GM19240 (cell line): ENCODE data around the gene NFIC.

ENCODE experiments used
- DNase-seq: peaks from one replicate; pipeline ENCODE4 v3.0.0; 2011; ENCODE audit warnings: low spot score; ENCODE audit not compliant: insufficient read length

The NFIC gene

DNA sequence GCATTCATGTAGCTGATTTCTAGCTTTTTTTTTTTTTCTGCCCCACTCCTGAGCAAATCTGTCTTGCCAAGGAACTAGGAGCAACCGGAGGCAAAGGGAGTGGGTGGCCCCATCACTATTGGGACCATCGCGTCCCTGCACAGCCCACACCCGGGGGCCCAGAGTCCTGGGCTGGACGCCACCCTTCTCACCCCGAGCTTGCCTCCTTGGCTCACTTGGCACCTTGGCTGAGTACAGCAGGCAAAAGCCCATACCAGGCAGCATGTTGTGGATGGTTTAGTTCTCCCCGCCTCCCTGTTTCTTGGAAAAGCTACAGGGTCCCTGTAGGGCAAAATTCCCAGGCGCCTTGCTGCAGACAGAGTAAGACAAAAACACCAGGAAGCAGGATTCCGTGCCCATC lies 100.3 kb downstream of the NFIC start:
- no peak for DNase-seq

DNA sequence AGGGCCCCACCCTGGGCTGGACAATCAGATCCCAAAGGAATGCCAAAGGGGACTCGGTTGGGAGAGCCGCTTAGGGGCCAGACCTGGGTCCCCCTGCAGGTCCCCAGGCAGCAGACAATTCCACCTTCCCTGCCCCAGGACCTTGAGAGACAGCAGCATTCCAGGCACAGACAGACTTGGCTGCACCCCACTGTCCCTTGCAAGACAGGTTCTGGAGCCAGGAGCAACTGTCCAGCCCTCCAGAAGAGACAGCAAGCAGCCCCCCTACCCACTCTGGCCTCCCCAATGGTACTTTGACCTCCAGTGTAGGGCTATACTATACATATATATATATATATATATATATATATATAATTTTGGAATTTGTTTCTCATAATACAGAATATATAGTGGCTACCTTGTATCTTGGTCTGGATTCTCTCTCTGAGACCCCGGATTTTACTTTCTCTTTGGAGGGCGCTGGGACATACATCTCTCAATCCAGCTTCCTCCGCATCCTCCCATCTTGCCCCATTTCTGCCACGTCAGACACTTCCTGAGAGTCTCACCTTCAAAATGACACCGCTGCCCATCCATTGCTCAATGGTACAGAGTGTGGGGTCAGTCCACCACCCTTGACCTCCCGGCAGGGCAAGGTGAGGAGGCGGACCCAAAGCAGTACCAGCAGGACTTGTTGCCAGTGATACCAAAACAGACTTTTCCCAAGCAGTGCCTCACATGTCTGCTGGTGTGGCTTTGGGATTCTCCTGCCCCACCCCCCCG lies 101.2 kb downstream of the NFIC start:
- DNase-seq = no peak

GRCh38 chr19:3468211-3468610 lies 101.8 kb downstream of the NFIC start:
- no peak for DNase-seq

- no peak for DNase-seq
Measured at GRCh38 chr19:3469638-3470499, 103.5 kb downstream of the NFIC start.

DNA sequence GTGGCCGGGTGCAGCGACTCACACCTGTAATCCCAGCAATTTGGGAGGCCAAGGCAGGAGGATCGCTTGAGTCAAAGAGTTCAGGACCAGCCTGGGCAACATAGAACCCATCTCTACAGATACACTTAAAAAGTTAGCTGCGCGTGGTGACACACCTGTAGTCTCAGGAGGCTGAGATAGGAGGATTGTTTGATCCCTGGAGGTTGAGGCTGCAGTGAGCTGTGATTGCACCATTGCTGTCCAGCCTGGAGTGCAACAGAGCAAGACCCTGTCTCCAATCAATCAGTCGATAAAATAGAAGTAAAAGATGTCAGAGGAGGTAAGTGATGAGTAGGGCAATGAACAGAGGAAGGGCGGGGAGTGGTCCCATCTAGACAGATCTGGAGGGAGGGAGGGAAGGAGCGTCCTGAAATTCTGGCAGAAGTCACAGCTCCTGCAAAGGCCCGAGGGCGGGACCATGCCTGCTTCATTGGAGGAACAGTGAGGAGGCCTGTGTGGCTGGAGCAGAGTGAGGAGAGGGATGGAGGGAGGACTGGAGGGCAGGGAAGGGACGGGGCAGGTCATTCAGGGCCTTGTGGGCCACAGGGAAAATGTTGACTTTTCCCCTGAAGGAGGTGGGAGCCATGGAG lies 104.2 kb downstream of the NFIC start:
- no peak for DNase-seq

DNA sequence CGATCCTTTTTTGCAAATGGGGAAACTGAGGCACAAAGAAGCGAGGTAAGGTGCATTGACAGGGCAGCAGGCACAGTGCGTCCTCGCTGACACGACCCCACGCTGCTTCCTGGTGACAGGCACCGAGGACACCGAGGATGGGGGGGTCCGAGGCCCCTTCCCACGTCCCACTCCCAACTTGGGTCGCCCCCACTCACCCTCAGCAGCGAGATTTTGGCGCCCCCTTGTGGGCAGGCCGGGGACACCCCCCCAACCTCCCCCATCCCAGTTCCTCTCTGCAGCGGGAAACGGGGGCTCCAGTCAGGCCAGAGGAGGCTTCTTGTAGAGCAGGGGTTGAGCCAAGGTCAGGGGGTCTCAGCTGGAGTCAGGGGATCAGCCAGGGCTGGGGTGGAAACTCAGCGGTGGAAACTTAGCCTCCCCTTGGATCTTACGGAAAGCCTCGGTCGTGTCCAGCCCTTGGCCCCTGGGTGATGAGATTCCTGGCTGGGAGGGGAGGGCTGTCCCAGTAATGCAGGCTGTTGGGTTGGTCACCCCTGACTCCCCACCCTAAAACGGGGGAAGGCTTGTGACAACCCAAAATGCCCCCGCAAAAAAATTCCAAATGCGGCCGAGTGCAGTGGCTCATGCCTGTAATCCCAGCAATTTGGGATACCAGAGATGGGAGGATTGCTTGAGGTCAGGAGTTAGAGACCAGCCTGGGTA lies 105.7 kb downstream of the NFIC start:
- DNase-seq = no peak

DNA sequence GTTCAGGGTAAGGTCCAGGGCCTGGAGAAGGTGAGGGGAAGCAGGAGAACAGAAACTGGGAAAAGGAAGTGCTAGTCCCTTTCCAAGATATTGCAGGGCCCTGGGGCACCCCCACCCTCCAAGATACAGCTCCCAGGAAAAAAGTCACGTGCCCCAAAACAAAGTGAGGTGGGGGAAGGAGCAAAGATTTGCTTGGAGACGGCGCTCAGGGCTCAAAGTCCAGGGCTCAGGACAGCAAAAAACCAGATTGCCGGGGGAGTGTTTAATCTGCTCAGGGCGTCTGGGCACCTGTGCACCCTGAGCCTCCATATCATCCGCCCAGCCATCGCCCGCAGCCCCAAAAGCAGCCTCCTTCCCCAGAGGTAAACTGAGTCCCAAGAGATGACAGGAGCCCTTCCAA lies 107.6 kb downstream of the NFIC start:
- DNase-seq = no peak

DNA sequence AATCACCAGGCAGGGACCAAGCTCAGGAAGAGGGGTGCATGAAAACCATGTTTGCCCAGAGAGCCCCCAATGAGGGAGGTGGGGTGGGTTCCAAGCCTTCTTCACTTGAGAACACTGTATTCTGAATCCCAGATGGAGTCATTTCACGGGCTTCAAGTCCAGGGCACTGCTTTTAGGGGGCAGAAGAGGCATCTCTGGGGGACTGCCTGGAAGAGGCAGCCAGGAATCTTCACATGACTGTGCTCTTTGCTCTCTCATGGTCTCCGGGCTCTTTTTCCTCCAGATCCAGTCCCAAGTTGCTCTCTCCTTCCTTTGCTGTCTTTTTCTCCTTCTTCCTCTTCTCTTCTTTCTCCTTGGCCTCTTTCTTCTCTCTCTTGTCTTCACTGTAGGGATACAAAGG lies 108.2 kb downstream of the NFIC start:
- DNase-seq = no peak

- DNase-seq = no peak
Measured at GRCh38 chr19:3475449-3475848, 109.1 kb downstream of the NFIC start.

DNA sequence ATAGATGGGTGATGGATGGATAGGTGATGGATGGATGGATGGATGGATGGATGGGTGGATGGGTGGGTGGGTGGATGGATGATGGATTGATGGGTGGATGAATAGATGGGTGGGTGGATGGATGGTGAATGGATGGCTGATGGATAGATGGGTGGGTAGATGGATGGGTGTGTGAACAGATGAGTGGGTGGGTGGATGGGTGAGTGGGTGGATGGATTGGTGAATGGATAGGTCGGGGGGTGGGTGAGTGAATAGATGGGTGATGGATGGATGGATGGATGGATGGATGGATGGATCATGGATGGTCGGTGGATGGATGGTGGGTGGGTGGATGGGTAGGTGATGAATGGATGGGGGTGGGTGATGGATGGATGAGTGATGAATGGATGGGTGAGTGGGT lies 110.4 kb downstream of the NFIC start:
- no peak for DNase-seq

DNA sequence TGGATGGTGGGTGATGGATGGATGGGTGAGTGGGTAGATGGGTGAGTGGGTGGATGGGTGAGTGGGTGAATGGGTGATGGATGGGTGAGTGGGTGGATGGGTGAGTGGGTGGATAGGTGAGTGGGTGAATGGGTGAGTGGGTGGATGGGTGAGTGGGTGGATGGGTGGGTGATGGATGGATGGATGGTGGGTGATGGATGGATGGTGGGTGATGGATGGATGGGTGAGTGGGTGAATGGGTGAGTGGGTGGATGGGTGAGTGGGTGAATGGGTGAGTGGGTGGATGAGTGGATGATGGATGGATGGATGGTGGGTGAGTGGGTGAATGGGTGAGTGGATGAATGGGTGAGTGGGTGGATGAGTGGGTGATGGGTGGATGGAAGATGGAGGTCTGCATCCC lies 111.1 kb downstream of the NFIC start:
- DNase-seq = no peak

DNA sequence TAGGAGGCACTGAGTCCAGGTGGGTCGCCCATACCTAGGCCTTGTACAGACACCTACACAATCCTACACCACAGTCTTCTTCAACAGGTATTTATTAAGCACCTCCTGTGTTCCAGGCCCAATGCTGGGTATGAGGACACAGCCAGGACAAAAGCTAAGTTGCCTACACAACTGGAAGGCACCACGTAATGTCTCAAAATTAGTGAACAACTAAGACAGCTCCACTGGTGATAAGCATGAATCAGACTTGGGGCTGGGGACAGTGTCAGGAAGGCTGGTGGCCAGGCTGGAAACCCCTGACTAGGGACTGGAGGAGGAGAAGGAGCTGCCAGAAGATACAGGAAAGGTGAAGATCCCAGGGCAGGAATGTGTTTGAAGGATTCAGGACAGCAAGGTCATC lies 111.6 kb downstream of the NFIC start:
- DNase-seq = no peak

DNA sequence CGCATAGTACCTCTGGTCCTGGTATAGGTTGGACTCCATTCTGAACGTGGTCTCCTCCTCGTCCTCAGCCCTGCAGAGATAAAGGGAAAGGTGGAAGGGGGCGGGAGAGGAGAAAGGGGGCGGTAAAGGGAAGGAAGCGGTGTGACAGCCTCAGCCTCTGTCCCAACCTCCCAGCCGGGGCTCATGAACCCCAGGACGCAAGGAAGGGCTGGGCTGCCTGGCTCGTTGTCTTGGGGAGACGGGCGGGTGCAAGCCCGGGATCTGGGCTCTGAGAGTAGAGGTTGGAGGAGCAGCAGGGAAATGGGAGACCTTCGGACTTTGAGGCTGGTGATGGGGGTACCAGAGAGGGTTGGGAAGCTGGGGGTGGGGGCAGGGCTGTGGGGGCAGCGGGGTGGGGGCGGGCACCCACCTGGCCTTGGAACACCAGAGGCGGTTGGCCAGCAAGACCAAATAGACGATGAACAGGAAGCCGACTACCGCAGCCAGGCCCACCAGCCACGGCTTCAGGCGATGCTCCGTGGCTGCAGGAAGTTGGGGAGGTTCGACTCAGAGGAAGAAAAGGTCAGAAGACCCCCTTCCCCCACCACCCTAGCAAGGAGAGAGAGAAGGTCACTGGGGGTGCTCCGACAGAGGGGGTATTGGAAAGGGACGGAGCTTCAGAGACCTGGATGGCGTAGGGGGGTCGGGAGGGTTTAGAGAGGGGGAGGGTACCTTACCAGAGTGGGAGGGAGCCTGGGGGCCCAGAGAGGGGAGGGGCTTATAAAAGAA lies 112.2 kb downstream of the NFIC start:
- no peak for DNase-seq

- DNase-seq = no peak
Measured at GRCh38 chr19:3479177-3479833, 112.9 kb downstream of the NFIC start.

DNA sequence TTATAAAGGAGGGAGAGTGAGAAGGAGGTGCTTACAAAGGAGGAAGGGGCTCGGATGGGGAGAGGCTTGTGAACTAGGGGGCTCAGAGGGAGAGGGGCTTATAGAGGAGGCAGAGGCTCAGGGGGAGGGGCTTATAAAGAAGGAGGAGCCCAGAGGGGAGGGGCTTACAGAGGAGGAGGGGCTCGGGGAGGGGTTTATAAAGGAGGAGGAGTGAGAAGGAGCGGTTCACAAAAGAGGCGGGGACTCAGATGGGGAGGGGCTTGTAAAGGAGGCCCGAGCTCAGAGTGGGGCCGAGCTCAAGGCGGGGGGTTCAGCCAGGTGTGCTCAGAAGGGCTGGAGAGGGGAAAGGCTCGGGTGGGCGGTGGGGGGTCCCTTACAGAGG lies 113.4 kb downstream of the NFIC start:
- no peak for DNase-seq

DNA sequence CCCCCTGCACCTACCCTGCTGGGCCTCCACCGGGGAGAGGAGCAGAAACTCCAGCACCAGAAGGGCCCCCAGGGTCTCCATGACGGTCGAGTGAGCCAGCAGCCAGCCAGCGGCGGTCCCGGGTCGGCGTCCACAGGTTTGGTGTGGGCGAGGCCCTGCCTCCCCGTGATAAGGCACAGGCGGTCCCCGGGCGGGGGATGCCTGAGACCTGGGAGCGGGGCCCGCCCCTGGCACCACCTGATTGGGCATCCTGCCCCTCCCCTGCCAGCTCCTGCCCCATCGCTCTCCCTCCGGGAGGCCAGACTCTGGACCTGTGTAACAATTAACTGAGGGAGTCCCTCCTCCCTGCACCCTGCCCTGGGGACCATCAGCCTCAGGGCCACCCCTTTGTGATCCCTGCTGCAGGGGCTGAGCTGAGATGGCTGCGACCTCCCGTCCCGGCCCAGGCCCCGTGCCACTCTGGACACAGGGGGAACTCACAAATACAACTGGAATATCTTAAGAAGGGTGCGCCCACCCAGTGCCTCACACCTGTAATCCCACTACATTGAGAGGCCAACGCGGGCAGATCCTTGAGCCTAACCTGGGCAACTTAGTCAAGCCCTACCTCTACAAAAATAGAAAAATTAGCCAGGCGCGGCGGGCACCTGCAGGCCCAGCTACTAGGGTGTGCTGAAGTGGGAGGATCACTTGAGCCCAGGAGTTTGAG lies 114.2 kb downstream of the NFIC start, which contains the start of gene SMIM24:
SMIM24 (minus strand) TSS at position 143 of the 709 bp plus-strand sequence; CDS start at position 81, 62 bp downstream.
- DNase-seq = no peak

GRCh38 chr19:3481241-3482090 lies 115.1 kb downstream of the NFIC start:
- no peak for DNase-seq

GRCh38 chr19:3482507-3483225 lies 116.3 kb downstream of the NFIC start:
- no peak for DNase-seq
